ENCODE results near the gene TNFSF8. TPM values are rescaled to one million over a fixed set of nuclear protein-coding genes. Genes with fewer than 3 reads are reported as not detected.
A peak's percentile ranks its signal among the peaks of the same experiment; 100 is the strongest.

Gene TNFSF8
- total RNA-seq, 1 donor from 2014 or later, result not detected

DNA sequence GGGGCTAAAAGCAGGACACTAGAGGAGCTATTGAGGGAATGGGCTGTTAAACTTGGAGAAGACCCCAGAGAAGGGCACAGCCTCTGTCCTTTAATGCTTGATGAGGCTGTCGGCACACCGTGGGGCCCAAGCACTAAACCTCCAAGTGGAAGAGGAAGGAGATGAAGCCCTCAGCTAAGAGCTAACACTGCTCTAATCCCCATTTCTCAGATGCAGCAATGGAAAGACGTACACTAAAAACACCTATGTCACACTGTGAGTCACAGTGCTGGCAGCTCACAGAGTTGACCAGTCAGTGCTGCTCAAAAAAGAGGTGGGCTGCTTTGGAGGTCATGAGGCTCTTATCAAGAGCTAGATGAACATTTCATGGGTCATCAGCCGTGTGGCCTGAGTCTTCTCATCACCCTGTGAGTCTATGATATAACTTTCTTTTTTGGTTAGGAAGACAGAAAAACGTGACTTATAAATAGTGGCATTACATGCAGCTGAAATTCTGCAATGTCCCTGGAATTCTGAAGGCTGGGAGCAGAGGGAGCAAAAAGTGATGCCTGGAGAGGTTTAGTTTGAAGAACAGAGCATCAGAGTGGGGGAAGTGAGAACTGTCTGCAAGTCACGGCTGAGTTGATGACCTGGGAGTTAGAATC, 21.5 kb downstream of the TNFSF8 start:
- peaks cover 15% of the 10 kb centered on the region for H3K4me1 Mint-ChIP-seq (ENCODE audit: low read depth)
- DNase-seq (ENCODE audit: low spot score, unreplicated experiment), result no peak
- no peak overlapping the region for H3K4me3 Mint-ChIP-seq (ENCODE audit: low read depth)
- no peak for TF ChIP-seq CTCF (IDR thresholded peaks at IDR 0.05; ENCODE audit: unreplicated experiment)
- H3K27me3 Mint-ChIP-seq, result peaks cover 8% of the 10 kb centered on the region
- no peaks in the 10 kb centered on the region for H3K9me3 Mint-ChIP-seq (ENCODE audit: low read depth)
- H3K27ac Mint-ChIP-seq, result peak overlapping the region; percentile 62
- H3K36me3 Mint-ChIP-seq (ENCODE audit: insufficient read depth), result no peaks in the 10 kb centered on the region

DNA sequence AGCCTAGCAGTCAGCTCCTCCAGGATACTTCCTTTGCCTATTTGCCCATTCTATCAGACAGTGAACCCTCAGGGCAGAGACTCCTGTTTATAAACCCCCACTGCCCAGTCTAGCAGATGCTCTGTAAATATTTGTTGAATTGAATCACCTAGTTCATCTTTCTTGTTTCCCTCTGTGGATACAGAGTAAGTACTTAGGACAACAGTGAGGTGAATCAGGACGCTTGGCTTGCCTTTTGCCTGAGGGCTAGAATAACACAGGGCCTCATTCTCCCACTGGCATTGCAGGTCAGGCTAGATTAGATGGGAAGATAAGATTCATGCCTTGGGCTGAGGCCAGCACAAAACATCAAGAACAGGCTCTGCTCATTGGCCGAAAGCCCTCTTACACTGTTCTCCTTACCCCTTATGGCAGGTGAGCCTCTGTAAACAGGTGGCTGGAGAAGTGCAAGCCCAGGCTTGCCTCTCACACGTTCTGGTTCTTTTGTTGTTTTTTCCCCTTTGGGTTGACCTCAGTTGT, 22.2 kb downstream of the TNFSF8 start:
- no peak for DNase-seq (ENCODE audit: low spot score, unreplicated experiment)
- Mint-ChIP-seq H3K9me3 (ENCODE audit: low read depth) (no peaks in the 10 kb centered on the region), H3K4me1 (ENCODE audit: low read depth) (peaks cover 15% of the 10 kb centered on the region), H3K4me3 (ENCODE audit: low read depth) (no peak overlapping the region), H3K27ac (peak overlapping the region; percentile 62), H3K36me3 (ENCODE audit: insufficient read depth) (no peaks in the 10 kb centered on the region), H3K27me3 (peaks cover 6% of the 10 kb centered on the region)
- no peak for TF ChIP-seq CTCF (IDR thresholded peaks at IDR 0.05; ENCODE audit: unreplicated experiment)

- Mint-ChIP-seq H3K9me3 (ENCODE audit: low read depth) (no peaks in the 10 kb centered on the region), H3K4me3 (ENCODE audit: low read depth) (no peak overlapping the region), H3K36me3 (ENCODE audit: insufficient read depth) (no peaks in the 10 kb centered on the region), H3K4me1 (ENCODE audit: low read depth) (peaks cover 15% of the 10 kb centered on the region), H3K27ac (peak overlapping the region; percentile 49), H3K27me3 (peaks cover 6% of the 10 kb centered on the region)
- peak; percentile 21 for DNase-seq (ENCODE audit: low spot score, unreplicated experiment)
- TF ChIP-seq CTCF (IDR thresholded peaks at IDR 0.05; ENCODE audit: unreplicated experiment), result peak; percentile 66
Measured at GRCh38 chr9:114906922-114907571, 23.3 kb downstream of the TNFSF8 start.

DNA sequence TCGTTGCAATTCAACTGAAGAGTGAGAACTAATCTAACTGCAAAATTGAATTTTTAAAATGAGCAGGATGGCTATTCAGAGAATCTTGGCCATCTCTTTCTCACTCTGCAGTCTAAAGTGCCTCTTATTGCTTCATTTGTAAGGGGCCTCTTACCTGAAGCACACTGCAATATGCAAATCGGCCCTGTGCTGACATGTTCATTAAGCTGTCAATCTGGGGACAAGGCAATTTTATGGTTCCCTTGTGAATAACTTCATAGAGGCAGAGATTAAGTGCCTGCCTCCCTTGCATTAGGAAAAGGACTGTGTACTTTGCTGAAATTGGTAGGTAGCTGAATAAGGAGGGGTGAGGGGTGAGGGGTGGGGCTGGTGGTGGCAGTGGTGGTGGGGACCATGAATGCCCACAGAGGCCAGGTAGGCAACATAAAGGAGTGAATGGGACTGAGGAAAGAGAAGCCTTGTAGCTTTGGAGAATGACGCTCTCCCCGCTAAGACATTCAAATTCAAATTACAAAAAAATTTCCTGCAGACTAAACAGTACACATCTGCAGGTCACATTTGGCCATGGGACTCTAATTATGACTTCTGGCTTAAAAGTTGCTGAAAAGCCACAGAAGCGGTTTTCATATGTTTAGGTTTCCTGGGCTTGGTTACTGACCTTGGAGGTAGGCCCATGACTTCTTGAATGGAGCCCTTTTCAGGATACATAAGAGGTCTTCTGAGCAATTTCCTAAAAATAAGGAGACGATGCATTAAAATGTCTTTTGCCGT, 25.0 kb downstream of the TNFSF8 start:
- Mint-ChIP-seq H3K4me3 (ENCODE audit: low read depth) (no peak overlapping the region), H3K27me3 (peaks cover 6% of the 10 kb centered on the region), H3K4me1 (ENCODE audit: low read depth) (peaks cover 15% of the 10 kb centered on the region), H3K27ac (no peak overlapping the region), H3K36me3 (ENCODE audit: insufficient read depth) (no peaks in the 10 kb centered on the region), H3K9me3 (ENCODE audit: low read depth) (no peaks in the 10 kb centered on the region)
- DNase-seq (ENCODE audit: low spot score, unreplicated experiment), result no peak
- no peak for TF ChIP-seq CTCF (IDR thresholded peaks at IDR 0.05; ENCODE audit: unreplicated experiment)

- Mint-ChIP-seq H3K4me3 (ENCODE audit: low read depth) (no peak overlapping the region), H3K4me1 (ENCODE audit: low read depth) (peaks cover 7% of the 10 kb centered on the region), H3K27ac (no peak overlapping the region), H3K27me3 (no peaks in the 10 kb centered on the region), H3K9me3 (ENCODE audit: low read depth) (no peaks in the 10 kb centered on the region), H3K36me3 (ENCODE audit: insufficient read depth) (no peaks in the 10 kb centered on the region)
- no peak for DNase-seq (ENCODE audit: low spot score, unreplicated experiment)
- no peak for TF ChIP-seq CTCF (IDR thresholded peaks at IDR 0.05; ENCODE audit: unreplicated experiment)
Measured at GRCh38 chr9:114902786-114903524, 27.4 kb downstream of the TNFSF8 start.

Measured in progenitor cell of endocrine pancreas (in vitro differentiated cells).